HEK293 (cell line): ENCODE data around the gene GRHL3.

Experiments
- CTCF ChIA-PET: fragments of 350-600 bp; formaldehyde crosslinking; extraction: SDS; loops from one replicate; lab custom pipeline; 2021; ENCODE audit warnings: antibody characterized with exemption; lab: Yijun Ruan, JAX
- POLR2A ChIA-PET: fragments of 300-600 bp; formaldehyde crosslinking; extraction: SDS; loops from one replicate; lab custom pipeline; 2020; ENCODE audit warnings: antibody characterized with exemption, inconsistent platforms; lab: Yijun Ruan, JAX
- H3K27ac ChIP-seq: fragments of 200-500 bp; sonication (Bioruptor generic); 2 replicates; pipeline ENCODE4 v1.5.1; 2014; ENCODE audit warnings: low read depth, low read length, control low read depth, inconsistent platforms; ENCODE audit errors: extremely low read depth
- H3K36me3 ChIP-seq, 2 experiments: fragments of 200-500 bp in 1 of 2; sonication (Bioruptor generic) in 1 of 2; 1 replicate in 1 of 2; 2 replicates in 1 of 2; pipeline ENCODE4 v1.5.1; 2014 to 2017; ENCODE audit warnings: inconsistent platforms in 2 of 2, low read length in 2 of 2; ENCODE audit not compliant: control insufficient read depth in 2 of 2, insufficient read depth in 1 of 2
- H3K4me1 ChIP-seq: fragments of 200-500 bp; sonication (Bioruptor generic); 2 replicates; pipeline ENCODE4 v1.5.1; 2014; ENCODE audit warnings: mild to moderate bottlenecking, low read length, inconsistent platforms; ENCODE audit not compliant: control insufficient read depth, insufficient read depth
- H3K4me3 ChIP-seq: 2 replicates; pipeline ENCODE4 v1.5.1; 2011; ENCODE audit warnings: low read depth, mild to moderate bottlenecking, control low read depth, low read length, moderate library complexity
- H3K9me3 ChIP-seq: fragments of 200-500 bp; sonication (Bioruptor generic); 2 replicates; pipeline ENCODE4 v1.5.1; 2014; ENCODE audit warnings: low read depth, low read length, inconsistent platforms; ENCODE audit not compliant: control insufficient read depth, insufficient read depth
- KLF10 ChIP-seq: fragments of 450-650 bp; IDR thresholded peaks from 2 replicates; pipeline ENCODE4 v1.5.1; 2018; ENCODE audit warnings: missing biosample characterization, mild to moderate bottlenecking, missing genetic modification characterization
- SCRT2 ChIP-seq: fragments of 450-650 bp; formaldehyde crosslinking; IDR thresholded peaks from 2 replicates; pipeline ENCODE4 v1.5.1; 2016; ENCODE audit warnings: missing biosample characterization, missing genetic modification characterization
- ZBTB44 ChIP-seq: fragments of 450-650 bp; IDR thresholded peaks from 2 replicates; pipeline ENCODE4 v1.5.1; 2018; ENCODE audit warnings: missing biosample characterization, mild to moderate bottlenecking, missing genetic modification characterization
- ZBTB6 ChIP-seq: fragments of 450-650 bp; formaldehyde crosslinking; IDR thresholded peaks from 2 replicates; pipeline ENCODE4 v1.5.1; 2017; ENCODE audit warnings: missing biosample characterization, missing genetic modification characterization
- ZFHX2 ChIP-seq: fragments of 450-650 bp; formaldehyde crosslinking; conservative IDR thresholded peaks from 2 replicates; pipeline ENCODE4 v1.5.1; 2016; ENCODE audit warnings: missing biosample characterization, missing genetic modification characterization
- ZNF23 ChIP-seq: fragments of 450-650 bp; formaldehyde crosslinking; IDR thresholded peaks from 2 replicates; pipeline ENCODE4 v1.5.1; 2016; ENCODE audit warnings: missing biosample characterization, missing genetic modification characterization, borderline replicate concordance
- ZNF239 ChIP-seq: fragments of 450-650 bp; formaldehyde crosslinking; IDR thresholded peaks from 2 replicates; pipeline ENCODE4 v1.5.1; 2016; ENCODE audit warnings: missing biosample characterization, missing genetic modification characterization
- ZNF274 ChIP-seq, 2 experiments: fragments of 200-500 bp in 1 of 2; fragments of 450-650 bp in 1 of 2; sonication (Bioruptor generic) in 1 of 2; formaldehyde crosslinking in 1 of 2; IDR thresholded peaks; 2 replicates each; pipeline versions ENCODE4 v1.5.1 to v1.6.1; 2014 to 2016; ENCODE audit warnings: borderline replicate concordance in 1 of 2, inconsistent platforms in 1 of 2, low read length in 1 of 2, missing biosample characterization in 1 of 2, missing genetic modification characterization in 1 of 2
- ZNF513 ChIP-seq: fragments of 450-650 bp; IDR thresholded peaks from 2 replicates; pipeline ENCODE4 v1.5.1; 2018; ENCODE audit warnings: missing biosample characterization, missing genetic modification characterization
- ZNF645 ChIP-seq: fragments of 450-650 bp; formaldehyde crosslinking; IDR thresholded peaks from 2 replicates; pipeline ENCODE4; 2016; ENCODE audit warnings: missing biosample characterization, missing genetic modification characterization
- ZNF654 ChIP-seq: fragments of 450-650 bp; formaldehyde crosslinking; IDR thresholded peaks from 2 replicates; pipeline ENCODE4 v1.5.1; 2016; ENCODE audit warnings: low read depth, missing biosample characterization, missing genetic modification characterization
- ZNF843 ChIP-seq: fragments of 450-650 bp; formaldehyde crosslinking; IDR thresholded peaks from 2 replicates; pipeline ENCODE4 v1.5.1; 2016; ENCODE audit warnings: missing biosample characterization, missing genetic modification characterization
- ZSCAN30 ChIP-seq: fragments of 450-650 bp; IDR thresholded peaks from 2 replicates; pipeline ENCODE4 v1.5.1; 2018; ENCODE audit warnings: missing biosample characterization, mild to moderate bottlenecking, missing genetic modification characterization, moderate library complexity
- ZSCAN5A ChIP-seq: fragments of 450-650 bp; formaldehyde crosslinking; IDR thresholded peaks from 2 replicates; pipeline ENCODE4 v1.5.1; 2016; ENCODE audit warnings: missing biosample characterization, missing genetic modification characterization

Gene GRHL3

GRCh38 chr1:24299901-24300300 lies 19.3 kb upstream of the GRHL3 start:
- Histone ChIP-seq H3K4me3 (no peak overlapping the region), H3K27ac (no peak overlapping the region), H3K36me3 (no peaks in the 10 kb centered on the region), H3K4me1 (peaks cover 2% of the 10 kb centered on the region; the same call in 1 of the 2 replicates), H3K9me3 (no peaks in the 10 kb centered on the region)
- ChIA-PET POLR2A (no interaction called here), CTCF (interaction anchor here (0.6 kb wide), 1 partner anchor 9 kb away, joined by 3 read pairs; no protein-coding TSS in a partner anchor)
- TF ChIP-seq ZNF239 (tag by site-specific recombination) (no peak), KLF10 (no peak), SCRT2 (tag by site-specific recombination) (no peak), ZFHX2 (tag by site-specific recombination) (no peak), ZNF23 (tag by site-specific recombination) (no peak), ZNF274 (IDR thresholded peaks at IDR 0.05; ENCODE audit: low read length) (no peak), ZNF274 (tag by site-specific recombination; IDR thresholded peaks at IDR 0.05; ENCODE audit: borderline replicate concordance) (no peak), ZNF645 (no peak)

GRCh38 chr1:24300971-24301784 lies 18.0 kb upstream of the GRHL3 start:
- H3K27ac ChIP-seq = no peak overlapping the region
- H3K4me3 ChIP-seq = no peak overlapping the region
- CTCF ChIA-PET = interaction anchor here (0.5 to 2.3 kb wide), 6 partner anchors 10 to 143 kb away, joined by 3 to 9 read pairs (median 4); no protein-coding TSS in a partner anchor
- POLR2A ChIA-PET = interaction anchor here (0.5 to 1.4 kb wide), 3 partner anchors 13 to 60 kb away, joined by 3 to 5 read pairs (median 4); no protein-coding TSS in a partner anchor
- H3K9me3 ChIP-seq = no peaks in the 10 kb centered on the region
- peak; percentile 94 for TF ChIP-seq ZBTB6 (tag by site-specific recombination)
- TF ChIP-seq ZNF843 = no peak
- TF ChIP-seq ZBTB44 (tag by site-specific recombination) = no peak
- TF ChIP-seq ZSCAN30 = no peak
- no peak for TF ChIP-seq ZSCAN5A (tag by site-specific recombination)
- no peak for TF ChIP-seq ZNF513 (tag by site-specific recombination)
- TF ChIP-seq ZNF654 (tag by site-specific recombination) = no peak
- no peaks in the 10 kb centered on the region for H3K4me1 ChIP-seq
- H3K36me3 ChIP-seq = no peaks in the 10 kb centered on the region
